ENCODE measurements around the gene GMPPA.

The GMPPA gene

DNA sequence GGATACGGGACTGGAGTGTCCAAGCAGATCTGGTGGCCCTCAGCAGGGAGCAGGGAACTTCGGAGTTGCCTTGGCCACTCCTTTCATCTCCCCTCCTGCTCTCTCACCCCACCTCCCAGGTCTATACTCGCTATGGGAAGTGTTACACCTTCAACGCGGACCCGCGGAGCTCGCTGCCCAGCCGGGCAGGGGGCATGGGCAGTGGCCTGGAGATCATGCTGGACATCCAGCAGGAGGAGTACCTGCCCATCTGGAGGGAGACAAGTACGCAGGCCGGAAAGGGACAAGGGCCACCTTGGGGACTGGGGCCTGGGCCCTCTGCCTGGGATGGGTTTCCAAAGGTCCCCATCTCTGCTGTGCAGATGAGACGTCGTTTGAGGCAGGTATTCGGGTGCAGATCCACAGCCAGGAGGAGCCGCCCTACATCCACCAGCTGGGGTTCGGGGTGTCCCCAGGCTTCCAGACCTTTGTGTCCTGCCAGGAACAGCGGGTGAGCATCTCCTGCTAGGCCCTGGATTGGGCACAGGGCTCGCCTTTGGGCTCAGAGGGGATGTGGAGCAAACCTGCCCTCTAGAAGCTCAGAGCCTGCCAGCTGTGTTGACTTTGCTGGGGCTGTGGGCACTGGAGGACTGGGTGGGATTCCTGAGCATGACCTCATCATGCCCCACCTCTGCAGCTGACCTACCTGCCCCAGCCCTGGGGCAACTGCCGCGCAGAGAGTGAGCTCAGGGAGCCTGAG, 33.1 kb downstream of the GMPPA start:
- no peak for DNase-seq (ENCODE audit: low read depth)
- TF ChIP-seq, protein P1, sequence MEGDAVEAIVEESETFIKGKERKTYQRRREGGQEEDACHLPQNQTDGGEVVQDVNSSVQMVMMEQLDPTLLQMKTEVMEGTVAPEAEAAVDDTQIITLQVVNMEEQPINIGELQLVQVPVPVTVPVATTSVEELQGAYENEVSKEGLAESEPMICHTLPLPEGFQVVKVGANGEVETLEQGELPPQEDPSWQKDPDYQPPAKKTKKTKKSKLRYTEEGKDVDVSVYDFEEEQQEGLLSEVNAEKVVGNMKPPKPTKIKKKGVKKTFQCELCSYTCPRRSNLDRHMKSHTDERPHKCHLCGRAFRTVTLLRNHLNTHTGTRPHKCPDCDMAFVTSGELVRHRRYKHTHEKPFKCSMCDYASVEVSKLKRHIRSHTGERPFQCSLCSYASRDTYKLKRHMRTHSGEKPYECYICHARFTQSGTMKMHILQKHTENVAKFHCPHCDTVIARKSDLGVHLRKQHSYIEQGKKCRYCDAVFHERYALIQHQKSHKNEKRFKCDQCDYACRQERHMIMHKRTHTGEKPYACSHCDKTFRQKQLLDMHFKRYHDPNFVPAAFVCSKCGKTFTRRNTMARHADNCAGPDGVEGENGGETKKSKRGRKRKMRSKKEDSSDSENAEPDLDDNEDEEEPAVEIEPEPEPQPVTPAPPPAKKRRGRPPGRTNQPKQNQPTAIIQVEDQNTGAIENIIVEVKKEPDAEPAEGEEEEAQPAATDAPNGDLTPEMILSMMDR (conservative IDR thresholded peaks at IDR 0.05; ENCODE audit: low read length) = no peak
- no peak overlapping the region for H3K4me3 ChIP-seq (ENCODE audit: low read length)

- no peak overlapping the region for H3K4me3 ChIP-seq (ENCODE audit: low read length)
- no peak for DNase-seq (ENCODE audit: low read depth)
- TF ChIP-seq, protein P1 (conservative IDR thresholded peaks at IDR 0.05; ENCODE audit: low read length) = no peak
Observed at GRCh38 chr2:219532378-219532649, 33.6 kb downstream of the GMPPA start.

DNA sequence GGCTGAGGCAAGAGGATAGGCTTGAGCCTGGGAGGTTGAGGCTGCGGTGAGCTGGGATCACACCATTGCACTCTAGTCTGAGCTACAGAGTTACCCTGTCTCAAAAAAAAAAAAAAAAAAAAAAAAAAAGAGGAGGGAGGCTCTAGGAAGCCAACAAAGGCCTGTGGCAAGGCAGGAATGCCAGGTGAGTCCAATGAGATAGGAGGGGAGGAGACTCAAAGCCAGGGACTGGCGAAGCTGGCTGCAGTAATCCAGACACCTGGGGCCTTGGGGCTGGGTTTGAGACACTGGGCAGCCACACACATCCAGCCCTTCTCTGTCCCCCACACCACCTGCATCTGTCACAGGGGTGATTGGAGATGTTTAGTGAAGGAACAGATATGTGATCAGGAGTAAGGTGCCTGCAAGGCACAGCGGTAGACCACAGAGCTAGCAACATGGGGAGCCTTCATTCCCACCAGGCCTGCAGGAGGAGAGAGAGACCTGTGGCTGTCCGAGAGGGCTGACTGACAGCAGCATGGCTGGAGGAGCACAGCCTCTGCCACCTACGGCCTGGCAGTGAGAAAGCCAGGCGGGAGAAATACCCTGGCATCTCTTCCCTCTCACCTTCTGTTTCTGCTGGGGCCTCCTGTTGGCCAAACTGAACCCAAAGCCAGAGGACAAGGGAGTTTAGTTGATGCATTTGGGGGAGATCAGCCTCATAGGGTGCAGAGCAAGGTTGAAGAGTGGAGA, 35.4 kb downstream of the GMPPA start:
- TF ChIP-seq, protein P1 (conservative IDR thresholded peaks at IDR 0.05; ENCODE audit: low read length) = no peak
- no peak for DNase-seq (ENCODE audit: low read depth)
- H3K4me3 ChIP-seq (ENCODE audit: low read length) = no peak overlapping the region

DNA sequence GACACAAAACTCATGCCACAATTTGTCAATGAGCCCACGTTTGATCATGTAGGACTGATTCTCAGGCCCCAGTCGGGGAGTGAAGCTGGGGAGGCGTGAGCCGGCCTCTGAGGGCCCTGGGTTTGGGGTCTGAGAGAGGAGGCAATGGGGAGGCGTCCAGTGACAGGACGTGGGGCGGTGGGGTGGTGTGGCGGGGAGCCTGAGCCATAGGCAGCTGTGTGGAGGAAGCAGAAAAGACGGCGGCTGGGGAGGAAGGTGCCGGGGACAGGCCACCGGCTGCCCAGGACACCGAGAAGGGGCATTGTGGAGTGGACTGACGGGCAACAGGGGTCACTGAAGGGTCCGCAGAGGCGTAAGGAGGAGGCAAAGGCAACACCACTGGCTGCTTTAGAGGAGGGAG, 37.7 kb downstream of the GMPPA start:
- DNase-seq (ENCODE audit: low read depth) = no peak
- H3K4me3 ChIP-seq (ENCODE audit: low read length) = no peak overlapping the region
- TF ChIP-seq, protein P1 (conservative IDR thresholded peaks at IDR 0.05; ENCODE audit: low read length) = no peak

- no peak overlapping the region for H3K4me3 ChIP-seq (ENCODE audit: low read length)
- TF ChIP-seq, protein P1 (conservative IDR thresholded peaks at IDR 0.05; ENCODE audit: low read length) = no peak
- DNase-seq (ENCODE audit: low read depth) = no peak
Observed at GRCh38 chr2:219536967-219537366, 38.3 kb downstream of the GMPPA start.

GRCh38 chr2:219537657-219538488, 39.2 kb downstream of the GMPPA start:
- H3K4me3 ChIP-seq (ENCODE audit: low read length) = no peak overlapping the region
- TF ChIP-seq, protein P1 (conservative IDR thresholded peaks at IDR 0.05; ENCODE audit: low read length) = no peak

More at GRCh38 chr2:219537657-219538488, 39.2 kb downstream of the GMPPA start:
- no peak for DNase-seq (ENCODE audit: low read depth)
